ENCODE measurements around the gene FGF14. TPM values are rescaled to one million over a fixed set of nuclear protein-coding genes. Genes with fewer than 3 reads are reported as not detected.
"Not testable (repeated sequence)": the region's sequence is repeated elsewhere in the genome, so short reads cannot be mapped to it uniquely, and the experiment has no call there.

Gene FGF14
- total RNA-seq, 4 donors from 2014 or later = 0.28 to 2.3 (median 0.35) TPM; not detected in 1

- H3K27ac ChIP-seq = no peak overlapping the region
- H3K9me3 ChIP-seq = no peaks in the 10 kb centered on the region
- H3K27me3 ChIP-seq = no peaks in the 10 kb centered on the region
- no peak overlapping the region for H3K4me3 ChIP-seq
- TF ChIP-seq CTCF (IDR thresholded peaks at IDR 0.05) = no peak
- no peak for TF ChIP-seq POLR2A (IDR thresholded peaks at IDR 0.05)
- DNase-seq = no peak
- H3K36me3 ChIP-seq = no peaks in the 10 kb centered on the region
- no peaks in the 10 kb centered on the region for H3K4me1 ChIP-seq
Observed at GRCh38 chr13:101841698-101842097, 560.1 kb downstream of the FGF14 start.

- Histone ChIP-seq H3K27ac (no peak overlapping the region), H3K36me3 (no peaks in the 10 kb centered on the region), H3K9me3 (no peaks in the 10 kb centered on the region), H3K4me1 (no peaks in the 10 kb centered on the region), H3K27me3 (no peaks in the 10 kb centered on the region), H3K4me3 (no peak overlapping the region)
- TF ChIP-seq CTCF (IDR thresholded peaks at IDR 0.05) (no peak), POLR2A (IDR thresholded peaks at IDR 0.05) (no peak)
- DNase-seq = no peak
Observed at GRCh38 chr13:101838323-101838722, 563.5 kb downstream of the FGF14 start.

- H3K27me3 ChIP-seq, DNase-seq, H3K27ac ChIP-seq, H3K4me1 ChIP-seq, H3K9me3 ChIP-seq, H3K4me3 ChIP-seq, H3K36me3 ChIP-seq: not testable (repeated sequence)
Observed at GRCh38 chr13:101837778-101838177, 564.1 kb downstream of the FGF14 start.

- no peak for DNase-seq
- no peak for TF ChIP-seq POLR2A (IDR thresholded peaks at IDR 0.05)
- no peak for TF ChIP-seq CTCF (IDR thresholded peaks at IDR 0.05)
Observed at GRCh38 chr13:101837288-101837687, 564.6 kb downstream of the FGF14 start.

GRCh38 chr13:101835920-101836319 is 565.9 kb downstream of the FGF14 start:
- Histone ChIP-seq H3K27ac (no peak overlapping the region), H3K36me3 (no peaks in the 10 kb centered on the region), H3K4me1 (no peaks in the 10 kb centered on the region), H3K4me3 (no peak overlapping the region), H3K9me3 (no peaks in the 10 kb centered on the region), H3K27me3 (no peaks in the 10 kb centered on the region)
- no peak for TF ChIP-seq POLR2A (IDR thresholded peaks at IDR 0.05)
- DNase-seq = no peak

More at GRCh38 chr13:101837288-101837687, 564.6 kb downstream of the FGF14 start:
- Histone ChIP-seq H3K9me3 (no peaks in the 10 kb centered on the region), H3K4me1 (no peaks in the 10 kb centered on the region), H3K27me3 (no peaks in the 10 kb centered on the region), H3K27ac (no peak overlapping the region), H3K4me3 (no peak overlapping the region), H3K36me3 (no peaks in the 10 kb centered on the region)

- DNase-seq = no peak
- no peak overlapping the region for H3K27ac ChIP-seq
- no peak overlapping the region for H3K4me3 ChIP-seq
- H3K27me3 ChIP-seq = no peaks in the 10 kb centered on the region
- no peaks in the 10 kb centered on the region for H3K9me3 ChIP-seq
- no peaks in the 10 kb centered on the region for H3K36me3 ChIP-seq
- TF ChIP-seq POLR2A (IDR thresholded peaks at IDR 0.05) (no peak), CTCF (IDR thresholded peaks at IDR 0.05) (no peak)
- H3K4me1 ChIP-seq = no peaks in the 10 kb centered on the region
Observed at GRCh38 chr13:101833671-101834070, 568.2 kb downstream of the FGF14 start.

GRCh38 chr13:101830035-101830434 is 571.8 kb downstream of the FGF14 start:
- no peak overlapping the region for H3K4me3 ChIP-seq
- H3K4me1 ChIP-seq = no peaks in the 10 kb centered on the region
- no peaks in the 10 kb centered on the region for H3K36me3 ChIP-seq
- DNase-seq = no peak
- no peaks in the 10 kb centered on the region for H3K27me3 ChIP-seq
- H3K27ac ChIP-seq = no peak overlapping the region
- no peak for TF ChIP-seq POLR2A (IDR thresholded peaks at IDR 0.05)
- no peak for TF ChIP-seq CTCF (IDR thresholded peaks at IDR 0.05)
- H3K9me3 ChIP-seq = no peaks in the 10 kb centered on the region

All from Peyer's patch (tissue), 4 donors.